ENCODE data around the gene HCRTR1.

- TF ChIP-seq, protein P1, sequence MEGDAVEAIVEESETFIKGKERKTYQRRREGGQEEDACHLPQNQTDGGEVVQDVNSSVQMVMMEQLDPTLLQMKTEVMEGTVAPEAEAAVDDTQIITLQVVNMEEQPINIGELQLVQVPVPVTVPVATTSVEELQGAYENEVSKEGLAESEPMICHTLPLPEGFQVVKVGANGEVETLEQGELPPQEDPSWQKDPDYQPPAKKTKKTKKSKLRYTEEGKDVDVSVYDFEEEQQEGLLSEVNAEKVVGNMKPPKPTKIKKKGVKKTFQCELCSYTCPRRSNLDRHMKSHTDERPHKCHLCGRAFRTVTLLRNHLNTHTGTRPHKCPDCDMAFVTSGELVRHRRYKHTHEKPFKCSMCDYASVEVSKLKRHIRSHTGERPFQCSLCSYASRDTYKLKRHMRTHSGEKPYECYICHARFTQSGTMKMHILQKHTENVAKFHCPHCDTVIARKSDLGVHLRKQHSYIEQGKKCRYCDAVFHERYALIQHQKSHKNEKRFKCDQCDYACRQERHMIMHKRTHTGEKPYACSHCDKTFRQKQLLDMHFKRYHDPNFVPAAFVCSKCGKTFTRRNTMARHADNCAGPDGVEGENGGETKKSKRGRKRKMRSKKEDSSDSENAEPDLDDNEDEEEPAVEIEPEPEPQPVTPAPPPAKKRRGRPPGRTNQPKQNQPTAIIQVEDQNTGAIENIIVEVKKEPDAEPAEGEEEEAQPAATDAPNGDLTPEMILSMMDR (tag by site-specific recombination; IDR thresholded peaks at IDR 0.05): peak; percentile 96
- TF ChIP-seq ZNF501 (tag by site-specific recombination; IDR thresholded peaks at IDR 0.05): no peak
- no peak for TF ChIP-seq ZNF302 (tag by site-specific recombination; IDR thresholded peaks at IDR 0.05; ENCODE audit: low read depth)
- TF ChIP-seq ZNF433 (tag by site-specific recombination; IDR thresholded peaks at IDR 0.05; ENCODE audit: low read depth): no peak
- TF ChIP-seq, protein P2, sequence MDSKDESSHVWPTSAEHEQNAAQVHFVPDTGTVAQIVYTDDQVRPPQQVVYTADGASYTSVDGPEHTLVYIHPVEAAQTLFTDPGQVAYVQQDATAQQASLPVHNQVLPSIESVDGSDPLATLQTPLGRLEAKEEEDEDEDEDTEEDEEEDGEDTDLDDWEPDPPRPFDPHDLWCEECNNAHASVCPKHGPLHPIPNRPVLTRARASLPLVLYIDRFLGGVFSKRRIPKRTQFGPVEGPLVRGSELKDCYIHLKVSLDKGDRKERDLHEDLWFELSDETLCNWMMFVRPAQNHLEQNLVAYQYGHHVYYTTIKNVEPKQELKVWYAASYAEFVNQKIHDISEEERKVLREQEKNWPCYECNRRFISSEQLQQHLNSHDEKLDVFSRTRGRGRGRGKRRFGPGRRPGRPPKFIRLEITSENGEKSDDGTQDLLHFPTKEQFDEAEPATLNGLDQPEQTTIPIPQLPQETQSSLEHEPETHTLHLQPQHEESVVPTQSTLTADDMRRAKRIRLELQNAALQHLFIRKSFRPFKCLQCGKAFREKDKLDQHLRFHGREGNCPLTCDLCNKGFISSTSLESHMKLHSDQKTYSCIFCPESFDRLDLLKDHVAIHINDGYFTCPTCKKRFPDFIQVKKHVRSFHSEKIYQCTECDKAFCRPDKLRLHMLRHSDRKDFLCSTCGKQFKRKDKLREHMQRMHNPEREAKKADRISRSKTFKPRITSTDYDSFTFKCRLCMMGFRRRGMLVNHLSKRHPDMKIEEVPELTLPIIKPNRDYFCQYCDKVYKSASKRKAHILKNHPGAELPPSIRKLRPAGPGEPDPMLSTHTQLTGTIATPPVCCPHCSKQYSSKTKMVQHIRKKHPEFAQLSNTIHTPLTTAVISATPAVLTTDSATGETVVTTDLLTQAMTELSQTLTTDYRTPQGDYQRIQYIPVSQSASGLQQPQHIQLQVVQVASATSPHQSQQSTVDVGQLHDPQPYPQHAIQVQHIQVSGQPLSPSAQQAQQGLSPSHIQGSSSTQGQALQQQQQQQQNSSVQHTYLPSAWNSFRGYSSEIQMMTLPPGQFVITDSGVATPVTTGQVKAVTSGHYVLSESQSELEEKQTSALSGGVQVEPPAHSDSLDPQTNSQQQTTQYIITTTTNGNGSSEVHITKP (tag by site-specific recombination; IDR thresholded peaks at IDR 0.05): peak; percentile 33; the same call in 1 of the 2 replicates
- TF ChIP-seq ZNF211 (tag by site-specific recombination; IDR thresholded peaks at IDR 0.05; ENCODE audit: low read depth): no peak
- TF ChIP-seq ZNF24 (tag by site-specific recombination; IDR thresholded peaks at IDR 0.05): no peak
Measured at GRCh38 chr1:31669786-31670592, 52.5 kb downstream of the HCRTR1 start.

Measured in HEK293 (cell line).